GM18870 (cell line): ENCODE results near the gene MYO1G.

Experiments
- ATAC-seq: cut with Tn5 transposase; IDR thresholded peaks from one replicate; pipeline ENCODE4 v1.9.1; 2021; ENCODE audit warnings: moderate library complexity; ENCODE audit not compliant: unreplicated experiment

Gene MYO1G

DNA sequence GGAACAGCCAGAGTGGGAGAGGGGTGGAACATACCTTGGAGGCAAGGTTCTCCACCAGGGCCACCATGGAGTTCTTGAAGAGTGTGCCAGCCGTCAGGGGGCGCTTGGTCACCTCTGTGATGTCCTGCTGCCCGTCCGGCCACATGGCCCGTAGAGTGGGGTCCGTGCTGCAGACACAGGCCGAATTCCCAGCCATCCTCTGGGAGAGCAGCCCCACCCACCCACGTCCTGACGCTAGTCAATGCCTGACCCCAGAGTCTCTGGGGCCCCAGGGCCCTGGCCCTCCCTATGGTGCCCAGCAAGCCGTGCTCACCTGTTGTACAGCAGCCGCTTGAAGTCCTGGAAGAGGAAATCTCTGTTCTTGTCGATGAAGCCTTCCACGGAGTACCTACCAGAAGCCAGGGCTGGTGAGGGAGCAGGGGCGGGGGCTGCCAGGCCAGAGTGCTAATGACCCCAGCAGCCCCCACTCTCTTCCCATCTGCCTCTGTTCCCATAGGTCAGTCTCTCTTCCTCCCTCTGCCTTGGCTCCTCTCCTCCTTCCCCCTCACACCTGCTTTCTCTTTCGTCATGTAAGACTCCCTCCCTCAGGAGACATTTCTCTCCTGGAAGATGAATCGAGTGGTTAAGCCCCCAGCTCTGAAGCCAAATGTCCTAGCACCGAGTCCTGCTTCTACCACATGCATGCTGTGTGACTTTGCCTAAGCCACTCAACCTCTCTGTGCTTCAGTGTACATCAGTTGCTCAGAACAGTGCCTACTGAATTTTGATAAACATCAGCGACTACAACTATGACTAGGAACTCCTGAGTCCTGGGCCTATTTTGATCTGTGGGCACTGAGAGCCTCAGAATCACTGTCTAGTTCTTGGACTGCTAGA is 11.0 kb downstream of the MYO1G start:
- ATAC-seq = no peak

- ATAC-seq = no peak
These were observed 11.9 kb downstream of the MYO1G start for GRCh38 chr7:44966731-44967538.

DNA sequence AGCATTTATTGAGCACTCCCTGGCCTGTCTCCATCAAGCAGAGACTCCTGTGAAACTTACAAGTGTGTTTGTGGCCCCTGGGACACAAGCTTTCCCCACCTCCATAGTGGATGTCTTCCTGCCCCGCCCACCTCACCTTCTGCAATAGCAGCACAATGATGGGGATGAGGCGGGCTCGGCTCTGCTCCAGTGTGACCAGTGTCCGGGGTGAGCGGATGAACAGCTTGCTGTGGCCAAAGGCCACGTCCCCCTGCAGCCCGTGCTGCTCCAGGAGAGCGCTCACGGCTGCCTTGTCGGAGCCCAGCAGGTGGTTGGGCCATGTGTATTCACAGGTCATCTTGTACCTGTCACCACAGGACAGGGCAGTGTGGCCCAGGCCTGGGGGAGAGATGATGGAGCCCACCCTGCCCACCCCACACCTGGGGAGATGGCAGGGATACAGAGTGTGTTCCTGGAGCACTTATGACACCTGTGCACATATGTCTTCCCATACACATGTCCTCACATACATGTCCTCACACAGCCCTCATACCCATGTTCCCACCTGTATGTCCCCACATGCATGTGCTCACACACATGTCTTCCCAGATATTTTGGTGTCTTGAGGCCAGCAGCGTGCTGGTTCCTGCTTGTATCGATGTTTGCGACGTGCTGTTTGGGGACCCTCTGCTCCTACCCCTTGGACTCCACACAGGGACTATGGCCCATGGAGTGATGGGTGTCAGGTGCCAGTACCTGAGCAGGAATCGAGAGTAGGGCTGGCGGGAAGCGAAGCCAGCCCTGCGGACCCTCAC is 12.7 kb downstream of the MYO1G start:
- no peak for ATAC-seq

GRCh38 chr7:44965441-44965903 is 13.3 kb downstream of the MYO1G start:
- no peak for ATAC-seq

GRCh38 chr7:44964831-44965440 is 13.9 kb downstream of the MYO1G start:
- no peak for ATAC-seq

GRCh38 chr7:44964384-44964830 is 14.4 kb downstream of the MYO1G start:
- ATAC-seq = no peak

DNA sequence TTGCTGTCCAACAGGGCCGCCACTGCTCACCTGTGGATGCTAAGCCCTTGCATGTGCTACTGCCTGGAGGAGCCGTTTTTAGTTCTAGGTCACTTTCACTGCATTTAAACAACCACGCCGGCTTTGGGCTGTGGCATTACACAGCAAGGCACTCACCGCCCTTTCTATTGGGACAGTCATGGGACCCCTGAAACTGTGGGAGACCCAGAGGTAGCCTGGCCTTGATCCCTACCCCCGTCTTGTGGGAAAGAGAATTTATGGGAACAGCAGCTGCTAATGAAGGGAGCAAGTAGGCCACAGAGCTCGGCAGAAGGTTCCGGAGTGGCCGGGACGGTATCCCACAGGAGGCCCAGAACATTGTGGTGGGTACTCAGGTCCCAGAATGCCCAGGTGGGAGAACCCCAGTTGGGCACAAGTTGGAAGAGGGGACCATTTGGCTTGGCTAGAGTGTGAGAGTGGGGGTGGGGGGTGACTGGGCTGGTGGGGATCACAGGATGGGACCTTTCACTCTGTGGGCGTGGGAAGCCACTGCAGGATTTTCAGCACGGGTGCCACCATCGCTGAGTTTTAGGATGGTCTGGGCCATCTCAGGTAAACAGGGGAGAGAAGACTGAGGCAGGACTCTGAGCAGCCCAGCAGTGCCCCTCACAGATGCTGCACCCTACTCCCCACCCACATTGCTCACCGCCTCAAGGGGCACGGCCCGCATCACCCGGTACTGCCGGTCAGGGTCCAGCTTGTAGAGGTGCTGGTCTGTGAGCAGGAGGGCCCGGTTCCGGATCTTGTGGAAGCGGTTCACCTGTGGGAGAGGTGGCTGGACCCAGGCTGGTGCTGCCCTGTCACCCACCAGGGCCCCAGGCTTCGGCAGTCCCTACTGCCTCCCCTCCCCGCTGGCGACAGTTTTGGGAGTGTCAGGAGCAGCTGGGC is 15.2 kb downstream of the MYO1G start:
- ATAC-seq = no peak

GRCh38 chr7:44962483-44963251 is 16.1 kb downstream of the MYO1G start:
- ATAC-seq = no peak

DNA sequence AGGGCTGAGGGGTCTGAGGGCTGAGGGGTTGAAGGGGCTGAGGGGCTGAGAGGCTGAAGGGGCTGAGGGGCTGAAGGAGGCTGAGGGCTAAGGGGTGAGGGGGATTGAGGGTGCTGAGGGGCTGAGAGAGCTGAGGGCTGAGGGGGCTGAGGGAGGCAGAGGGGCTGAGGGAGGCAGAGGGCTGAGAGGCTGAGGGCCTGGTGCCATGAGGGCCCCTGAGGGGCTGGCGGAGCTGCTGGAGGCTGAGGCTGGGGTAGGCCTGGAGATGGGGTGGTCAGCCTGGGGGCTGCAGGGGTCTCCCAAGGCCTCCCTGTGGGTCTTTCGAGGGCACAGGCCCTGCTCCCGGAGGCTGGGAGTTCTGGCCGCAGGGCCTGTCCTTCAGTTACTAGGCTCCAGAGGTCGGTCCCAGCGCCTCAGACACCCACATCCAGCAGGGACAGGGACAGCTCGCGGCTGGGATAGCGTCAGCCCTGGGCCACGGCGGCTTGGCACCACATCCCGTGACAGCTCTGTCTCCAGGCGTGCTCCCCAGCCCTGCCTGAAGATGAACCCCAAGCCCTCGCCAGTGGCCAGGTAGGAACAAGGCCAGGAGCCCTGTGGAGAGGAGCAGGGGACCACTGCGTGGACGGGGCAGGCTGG is 16.9 kb downstream of the MYO1G start:
- no peak for ATAC-seq

DNA sequence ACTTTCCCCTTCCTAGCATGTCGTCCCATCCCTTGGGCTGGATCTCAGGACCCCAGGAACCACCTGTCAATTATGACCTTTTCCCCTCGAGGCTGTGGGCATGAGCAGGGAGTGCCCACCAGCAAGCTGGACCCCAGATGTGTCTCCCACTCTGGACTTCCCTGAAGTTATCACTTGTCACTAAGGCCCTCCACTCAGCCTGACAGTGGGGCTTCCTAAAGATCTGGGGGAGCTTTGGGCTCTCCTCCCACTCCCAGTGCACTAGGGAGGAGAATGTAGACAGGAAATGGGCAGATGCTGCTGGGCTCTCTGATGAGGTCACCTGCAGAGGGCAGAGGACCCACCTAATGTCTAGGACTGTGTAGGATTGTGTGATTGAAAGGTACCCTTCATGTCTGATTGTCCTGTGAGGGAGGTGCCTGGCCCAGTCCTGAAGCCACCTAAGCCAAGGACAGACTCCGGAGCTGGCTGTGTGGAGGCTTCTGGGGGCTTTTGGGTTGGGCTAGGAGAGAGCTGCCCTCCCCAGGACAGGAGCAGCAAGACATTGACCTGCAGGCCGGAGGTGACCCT is 18.7 kb downstream of the MYO1G start:
- no peak for ATAC-seq

- ATAC-seq = no peak
These were observed 19.3 kb downstream of the MYO1G start for GRCh38 chr7:44959433-44959951.

- no peak for ATAC-seq
These were observed 20.0 kb downstream of the MYO1G start for GRCh38 chr7:44958645-44959344.

DNA sequence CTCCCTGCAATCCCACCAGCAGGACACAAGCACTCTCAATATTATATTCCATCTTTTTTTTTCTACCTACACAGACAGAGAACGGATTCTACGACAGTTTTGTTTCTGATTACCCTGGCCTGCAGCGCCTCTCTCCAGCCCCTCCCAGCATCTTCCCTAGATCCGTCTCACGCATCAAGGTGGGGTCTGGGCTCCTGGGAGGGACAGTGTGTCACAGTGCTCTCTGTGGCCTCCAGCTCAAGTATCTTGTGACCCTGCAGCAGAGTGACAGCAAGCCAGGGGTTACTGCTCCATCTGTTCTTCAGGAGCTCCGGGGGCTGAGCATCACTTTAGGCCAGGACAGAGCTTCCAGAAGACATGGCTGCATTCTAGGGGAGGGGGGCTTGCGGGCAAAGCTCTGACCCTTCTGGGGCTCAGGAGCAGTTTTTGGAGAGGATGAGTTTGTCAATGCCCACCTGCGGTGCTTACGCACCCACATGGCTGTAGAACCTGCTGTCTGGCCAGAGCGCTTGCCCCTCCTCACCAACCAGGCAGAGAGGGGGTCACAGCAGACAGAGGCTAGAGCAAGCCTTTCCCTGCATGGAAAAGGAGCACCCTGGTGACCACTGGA is 22.6 kb downstream of the MYO1G start:
- no peak for ATAC-seq

DNA sequence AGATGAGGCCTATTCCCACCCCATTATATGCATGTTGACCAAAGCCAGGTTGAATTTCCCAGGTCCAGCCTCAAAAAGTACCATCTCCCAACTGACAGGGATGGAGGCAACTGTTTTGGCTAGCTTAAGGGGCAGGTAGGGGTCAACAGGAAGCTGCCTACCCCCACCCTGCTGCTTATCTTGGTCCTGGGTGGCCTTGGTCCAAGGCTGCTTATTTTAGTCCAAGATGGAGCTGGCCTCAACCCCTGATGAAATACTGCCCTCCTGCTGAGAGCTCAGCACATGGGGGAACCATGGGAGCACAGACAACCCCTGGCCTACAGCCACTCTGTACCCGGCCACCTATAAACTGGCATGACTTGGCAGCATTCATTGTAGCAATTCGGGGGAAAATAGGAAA is 23.1 kb downstream of the MYO1G start:
- no peak for ATAC-seq

DNA sequence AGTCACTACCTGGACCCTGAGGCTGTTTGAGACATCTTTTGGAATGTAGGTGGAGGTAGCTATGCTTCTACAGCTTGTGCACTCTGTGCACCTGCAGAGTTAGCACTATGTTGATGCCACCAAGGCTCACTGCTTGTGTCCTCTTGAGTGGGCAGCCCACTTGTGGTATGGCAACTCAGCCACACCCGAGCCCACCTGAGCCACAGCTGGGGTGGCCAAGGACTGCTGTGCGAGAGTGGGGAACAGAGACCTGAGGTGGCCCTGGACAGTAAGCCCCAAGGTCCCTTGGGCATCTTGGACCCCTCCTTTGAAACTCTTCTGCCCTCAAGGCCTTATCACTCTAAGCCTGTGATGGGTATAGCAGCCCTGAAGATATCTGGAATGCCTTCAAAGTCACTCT is 25.7 kb downstream of the MYO1G start:
- ATAC-seq = no peak

DNA sequence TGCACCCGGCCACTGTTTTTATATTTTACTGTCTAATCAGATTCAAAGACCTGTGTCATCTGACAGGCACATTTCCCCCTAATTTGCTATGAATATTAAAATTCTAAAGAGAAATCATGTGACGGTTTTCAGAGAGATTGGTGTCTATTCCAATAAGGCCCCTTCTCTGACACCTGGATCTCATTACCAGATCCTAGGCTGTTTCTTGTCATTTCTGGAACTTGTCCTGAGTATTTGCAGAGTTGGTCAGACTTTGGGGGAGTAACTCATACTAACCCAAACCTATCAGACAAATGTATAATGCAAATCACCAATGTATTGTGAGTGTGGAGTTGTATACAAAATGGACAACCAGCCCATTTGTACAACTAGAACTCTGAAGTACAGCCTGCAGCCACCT is 29.5 kb downstream of the MYO1G start:
- ATAC-seq = no peak

- no peak for ATAC-seq
These were observed 33.3 kb downstream of the MYO1G start for GRCh38 chr7:44945479-44945878.
